OCI-M2 (cell line): ENCODE results near the gene C19orf67.
A peak's percentile ranks its signal among the peaks of the same experiment; 100 is the strongest.

Experiments
- DNase-seq: peaks from one replicate; lab custom pipeline; 2025; ENCODE audit not compliant: unreplicated experiment; lab: John Stamatoyannopoulos, UW

Gene C19orf67

GRCh38 chr19:14086098-14086497 lies 515 bp upstream of the C19orf67 start:
- no peak for DNase-seq

DNA sequence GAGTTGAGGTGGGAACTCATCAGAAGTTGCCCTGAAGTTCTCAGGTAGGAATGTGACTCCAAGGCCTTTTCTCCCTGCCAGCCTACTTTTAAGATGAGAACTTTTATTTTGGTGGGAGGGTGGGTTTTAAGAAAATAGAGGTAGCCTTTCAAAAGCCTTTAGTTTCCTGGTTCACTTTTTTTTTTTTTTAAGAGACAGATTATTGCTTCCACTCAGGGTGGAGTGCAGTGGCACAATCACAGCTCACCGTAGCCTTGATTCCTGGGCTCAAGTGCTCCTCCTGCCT lies 3.0 kb downstream of the C19orf67 start:
- DNase-seq, result no peak

GRCh38 chr19:14081797-14082674 lies 3.5 kb downstream of the C19orf67 start:
- DNase-seq, result no peak

DNA sequence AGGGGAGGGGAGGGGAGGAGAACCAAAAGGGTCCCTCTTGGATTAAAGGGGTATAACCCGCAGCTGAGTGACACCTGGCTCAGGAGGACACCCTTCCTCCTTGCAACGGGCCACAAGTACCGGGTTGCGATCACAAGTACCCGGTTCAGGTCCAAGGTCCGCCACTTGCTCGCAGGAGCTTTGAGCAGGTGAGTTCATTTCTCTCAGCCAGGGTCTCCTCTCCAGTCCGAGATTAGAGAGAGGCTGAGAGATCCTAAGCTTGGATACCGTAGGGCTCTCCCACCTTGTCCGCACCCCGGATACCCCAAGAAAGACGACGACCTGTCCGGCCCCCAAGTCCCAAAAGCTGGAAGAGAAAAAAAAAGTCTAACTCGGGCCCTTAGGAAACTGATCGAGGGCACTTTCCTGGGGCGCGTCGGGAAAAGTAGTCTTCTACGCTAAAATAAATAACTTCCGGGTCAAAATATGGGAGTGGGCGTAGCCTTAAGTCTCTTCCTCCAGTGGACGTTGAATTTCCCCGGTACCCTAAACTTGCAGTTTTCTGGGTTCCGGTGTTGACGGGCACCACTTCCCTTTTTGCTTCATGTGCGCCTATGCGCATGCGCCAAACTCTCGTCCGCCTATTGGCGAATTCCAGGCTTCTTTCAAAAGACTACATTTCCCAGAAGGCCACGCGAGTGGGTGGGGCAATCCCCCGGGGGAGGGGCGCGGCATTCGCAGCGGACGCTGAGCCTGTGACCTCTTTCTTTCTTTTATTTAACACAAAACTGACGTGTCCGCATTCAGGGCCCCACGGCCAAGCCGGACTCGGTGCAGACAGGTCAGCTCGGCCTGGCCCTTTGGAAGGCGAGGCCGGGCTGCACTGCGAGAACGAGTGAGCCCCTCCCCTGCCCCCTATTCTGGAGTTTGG lies 4.4 kb downstream of the C19orf67 start:
- DNase-seq, result peak; percentile 98

DNA sequence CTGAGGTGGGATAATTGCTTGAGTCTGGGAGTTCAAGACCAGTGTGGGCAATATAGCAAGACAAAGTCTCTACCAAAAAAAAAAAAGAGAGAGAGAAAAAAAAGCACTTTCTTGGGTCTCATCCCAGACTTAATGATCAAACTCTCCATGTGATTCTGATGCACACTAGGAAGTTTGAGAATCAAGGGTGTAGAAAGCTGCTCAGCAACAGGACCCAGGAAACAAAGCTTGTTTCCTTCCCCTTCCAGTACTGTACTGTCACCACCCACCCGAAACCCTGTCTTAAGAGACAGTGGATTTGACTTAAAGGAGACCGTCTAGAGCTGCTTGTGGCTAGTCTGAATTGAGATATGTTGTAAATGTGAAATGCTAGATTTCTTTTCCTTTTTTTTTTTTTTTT lies 7.2 kb downstream of the C19orf67 start:
- DNase-seq, result no peak

- DNase-seq, result peak; percentile 86
These were observed 11.4 kb downstream of the C19orf67 start for GRCh38 chr19:14073925-14074838.

- DNase-seq, result peak; percentile 86
These were observed 12.2 kb downstream of the C19orf67 start for GRCh38 chr19:14073261-14073924.

- no peak for DNase-seq
These were observed 12.9 kb downstream of the C19orf67 start, which contains the start of gene MISP3 for GRCh38 chr19:14072535-14073260. Gene MISP3, plus strand, starts transcription at chr19:14072786. Its CDS starts 524 bp downstream, at chr19:14073310.

DNA sequence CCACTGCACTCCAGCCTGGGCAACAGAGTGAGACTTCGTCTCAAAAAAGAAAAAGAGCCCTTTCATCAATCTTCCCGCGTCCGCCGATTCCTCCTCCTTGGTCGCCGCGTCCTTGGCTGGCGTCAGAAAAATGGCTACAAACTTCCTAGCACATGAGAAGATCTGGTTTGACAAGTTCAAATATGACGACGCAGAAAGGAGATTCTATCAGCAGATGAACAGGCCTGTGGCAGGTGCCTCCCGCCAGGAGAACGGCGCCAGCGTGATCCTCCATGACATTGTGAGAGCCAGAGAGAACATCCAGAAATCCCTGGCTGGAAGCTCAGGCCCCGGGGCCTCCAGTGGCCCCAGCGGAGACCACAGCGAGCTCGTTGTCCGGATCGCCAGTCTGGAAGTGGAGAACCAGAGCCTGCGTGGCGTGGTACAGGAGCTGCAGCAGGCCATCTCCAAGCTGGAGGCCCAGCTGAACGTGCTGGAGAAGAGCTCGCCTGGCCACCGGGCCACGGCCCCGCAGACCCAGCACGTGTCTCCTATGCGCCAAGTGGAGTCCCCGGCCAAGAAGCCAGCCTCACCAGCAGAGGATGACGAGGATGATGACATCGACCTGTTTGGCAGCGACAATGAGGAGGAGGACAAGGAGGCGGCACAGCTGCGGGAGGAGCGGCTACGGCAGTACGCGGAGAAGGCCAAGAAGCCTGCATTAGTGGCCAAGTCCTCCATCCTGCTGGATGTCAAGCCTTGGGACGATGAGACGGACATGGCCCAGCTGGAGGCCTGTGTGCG lies 15.1 kb downstream of the C19orf67 start:
- no peak for DNase-seq

GRCh38 chr19:14066134-14066533 lies 19.4 kb downstream of the C19orf67 start:
- DNase-seq, result no peak

- DNase-seq, result no peak
These were observed 22.5 kb downstream of the C19orf67 start for GRCh38 chr19:14063105-14063504.

- DNase-seq, result no peak
These were observed 23.1 kb downstream of the C19orf67 start for GRCh38 chr19:14062558-14062855.

DNA sequence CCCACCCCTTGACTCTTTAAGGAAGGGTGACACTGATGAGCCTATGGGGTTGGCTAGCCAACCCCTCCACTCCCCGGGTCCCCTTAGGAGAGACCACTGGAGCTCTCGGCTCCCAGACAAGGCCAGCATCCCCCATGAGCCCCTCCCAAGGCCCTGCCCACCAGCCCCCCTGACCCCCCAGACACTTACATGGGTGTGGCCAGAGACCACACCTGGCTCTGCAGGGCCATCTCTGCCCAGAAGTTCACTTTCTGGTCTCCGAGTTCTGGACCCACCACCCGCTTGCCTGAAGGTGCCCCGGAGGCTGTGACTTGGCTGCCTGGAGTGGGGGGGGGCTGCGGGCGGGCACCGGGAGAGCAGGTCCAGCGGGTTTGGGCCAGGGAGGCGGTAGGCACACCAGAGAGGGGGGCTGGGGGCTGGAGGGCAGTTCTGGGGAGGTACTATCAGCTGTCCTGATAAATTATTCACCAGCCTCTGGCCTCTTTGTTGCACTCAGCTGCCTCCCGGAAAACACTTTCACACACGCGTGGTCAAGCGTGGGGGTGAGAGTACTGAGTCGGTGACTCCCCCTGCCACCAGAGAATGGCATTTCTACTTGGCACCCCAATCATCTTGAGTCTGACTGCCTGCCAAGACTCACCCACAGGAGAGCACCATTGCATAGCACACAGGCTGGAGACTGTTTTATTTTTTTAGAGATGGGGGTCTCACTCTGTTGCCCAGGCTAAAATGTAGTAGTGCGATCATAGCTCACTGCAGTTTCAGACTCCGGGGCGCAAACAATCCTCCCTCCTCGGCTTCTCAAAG lies 23.6 kb downstream of the C19orf67 start, which contains the start of gene PALM3:
Gene PALM3 (minus strand): TSS at position 326 of the 807 bp plus-strand sequence. CDS start 96 bp downstream, at position 230.
- DNase-seq, result no peak

DNA sequence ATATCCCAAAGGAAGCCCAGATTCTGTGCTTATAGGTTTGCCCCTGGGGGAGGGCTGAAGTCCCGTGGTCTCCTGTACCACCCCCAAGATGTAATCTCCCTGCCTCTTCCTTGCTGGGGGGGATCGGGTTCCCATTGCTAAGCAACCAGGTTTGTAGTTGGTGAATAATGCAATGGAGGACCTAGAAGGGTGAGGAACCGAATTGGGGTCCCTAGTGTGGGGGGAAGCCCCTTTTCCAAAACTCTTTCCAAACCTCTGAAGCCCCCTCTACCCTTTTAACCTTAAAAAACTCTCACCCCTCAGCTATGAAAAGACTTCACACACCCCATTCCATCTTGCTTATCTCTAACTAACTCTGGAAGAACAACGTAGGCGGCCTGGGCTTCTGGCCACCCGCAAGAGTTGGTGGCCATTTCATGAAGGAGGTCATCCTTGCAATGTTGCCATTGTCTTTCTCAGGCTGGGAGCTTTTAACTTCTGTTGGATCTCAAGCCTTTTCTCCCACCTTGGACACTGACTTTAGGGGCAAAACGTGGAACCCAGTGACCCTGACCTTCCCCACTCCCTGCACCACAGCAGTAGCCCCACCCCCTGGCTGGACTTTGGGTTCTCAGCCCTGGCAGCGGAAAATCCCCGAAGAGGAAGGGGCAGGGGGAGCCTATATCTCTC lies 24.4 kb downstream of the C19orf67 start:
- DNase-seq, result peak; percentile 29

- DNase-seq, result peak; percentile 38
These were observed 25.9 kb downstream of the C19orf67 start for GRCh38 chr19:14059652-14060155.

- no peak for DNase-seq
These were observed 26.5 kb downstream of the C19orf67 start for GRCh38 chr19:14059093-14059480.
